Activated naive CD8-positive, alpha-beta T cell treated with anti-CD3 and anti-CD28 coated beads for 36 hours (primary cell): Measurements from ENCODE around the gene DTX1. TPM values are rescaled to one million over a fixed set of nuclear protein-coding genes. Genes with fewer than 3 reads are reported as not detected.

ENCODE experiments used
- DNase-seq: peaks from one replicate; pipeline ENCODE4 v3.0.0; 2021
- H3K27ac Mint-ChIP-seq: one replicate; pipeline ENCODE4 v1.8.0; 2022; ENCODE audit warnings: mild to moderate bottlenecking, moderate library complexity, mixed read lengths
- H3K27me3 Mint-ChIP-seq: one replicate; pipeline ENCODE4 v1.8.0; 2022; ENCODE audit warnings: mild to moderate bottlenecking, mixed read lengths
- H3K36me3 Mint-ChIP-seq: one replicate; pipeline ENCODE4 v1.8.0; 2021; ENCODE audit warnings: mild to moderate bottlenecking, mixed read lengths
- H3K4me1 Mint-ChIP-seq: one replicate; pipeline ENCODE4 v1.8.0; 2021; ENCODE audit warnings: mixed read lengths
- H3K4me3 Mint-ChIP-seq: one replicate; pipeline ENCODE4 v1.8.0; 2022; ENCODE audit warnings: mild to moderate bottlenecking, moderate library complexity, mixed read lengths
- H3K9me3 Mint-ChIP-seq: one replicate; pipeline ENCODE4 v1.8.0; 2022; ENCODE audit warnings: mixed read lengths
- total RNA-seq, 2 experiments: library from RNA; stranded (reverse); gene quantifications; one replicate each; pipeline ENCODE4 v1.2.3, GENCODE V29; 2021

Gene DTX1
- total RNA-seq, 2 experiments from 2014 or later, result 1.1 TPM

- peaks cover 28% of the 10 kb centered on the region for H3K4me1 Mint-ChIP-seq
- no peaks in the 10 kb centered on the region for H3K36me3 Mint-ChIP-seq
- H3K9me3 Mint-ChIP-seq, result no peaks in the 10 kb centered on the region
- no peaks in the 10 kb centered on the region for H3K27me3 Mint-ChIP-seq
- no peak overlapping the region for H3K27ac Mint-ChIP-seq
- no peak for DNase-seq
- no peak overlapping the region for H3K4me3 Mint-ChIP-seq
These were observed 17.1 kb downstream of the DTX1 start for GRCh38 chr12:113073586-113073985.

- DNase-seq, result no peak
- Mint-ChIP-seq H3K36me3 (no peaks in the 10 kb centered on the region), H3K9me3 (no peaks in the 10 kb centered on the region), H3K4me1 (peaks cover 22% of the 10 kb centered on the region), H3K4me3 (no peak overlapping the region), H3K27me3 (no peaks in the 10 kb centered on the region), H3K27ac (no peak overlapping the region)
These were observed 18.7 kb downstream of the DTX1 start for GRCh38 chr12:113075137-113075683.

GRCh38 chr12:113077057-113077858 lies 20.7 kb downstream of the DTX1 start:
- H3K27me3 Mint-ChIP-seq, result no peaks in the 10 kb centered on the region
- H3K4me3 Mint-ChIP-seq, result no peak overlapping the region
- H3K9me3 Mint-ChIP-seq, result no peaks in the 10 kb centered on the region
- no peak for DNase-seq
- H3K36me3 Mint-ChIP-seq, result no peaks in the 10 kb centered on the region
- no peak overlapping the region for H3K27ac Mint-ChIP-seq
- peaks cover 14% of the 10 kb centered on the region for H3K4me1 Mint-ChIP-seq

GRCh38 chr12:113077859-113078255 lies 21.3 kb downstream of the DTX1 start:
- Mint-ChIP-seq H3K4me3 (no peak overlapping the region), H3K4me1 (peaks cover 14% of the 10 kb centered on the region), H3K9me3 (no peaks in the 10 kb centered on the region), H3K36me3 (no peaks in the 10 kb centered on the region), H3K27ac (no peak overlapping the region), H3K27me3 (no peaks in the 10 kb centered on the region)
- DNase-seq, result no peak

GRCh38 chr12:113081873-113082272 lies 25.3 kb downstream of the DTX1 start:
- no peak for DNase-seq
- H3K4me3 Mint-ChIP-seq, result no peak overlapping the region
- H3K27ac Mint-ChIP-seq, result no peak overlapping the region
- no peaks in the 10 kb centered on the region for H3K9me3 Mint-ChIP-seq
- no peaks in the 10 kb centered on the region for H3K27me3 Mint-ChIP-seq
- no peaks in the 10 kb centered on the region for H3K36me3 Mint-ChIP-seq
- H3K4me1 Mint-ChIP-seq, result peaks cover 11% of the 10 kb centered on the region

- Mint-ChIP-seq H3K4me3 (no peak overlapping the region), H3K9me3 (no peaks in the 10 kb centered on the region), H3K4me1 (peaks cover 17% of the 10 kb centered on the region), H3K27me3 (no peaks in the 10 kb centered on the region), H3K27ac (no peak overlapping the region), H3K36me3 (no peaks in the 10 kb centered on the region)
- no peak for DNase-seq
These were observed 26.1 kb downstream of the DTX1 start for GRCh38 chr12:113082486-113083148.

- Mint-ChIP-seq H3K36me3 (no peaks in the 10 kb centered on the region), H3K4me3 (no peak overlapping the region), H3K27me3 (no peaks in the 10 kb centered on the region), H3K27ac (no peak overlapping the region), H3K4me1 (peaks cover 27% of the 10 kb centered on the region), H3K9me3 (no peaks in the 10 kb centered on the region)
- no peak for DNase-seq
These were observed 27.4 kb downstream of the DTX1 start for GRCh38 chr12:113083863-113084435.

- DNase-seq, result no peak
- no peaks in the 10 kb centered on the region for H3K36me3 Mint-ChIP-seq
- H3K4me3 Mint-ChIP-seq, result peak overlapping the region; percentile 45
- H3K9me3 Mint-ChIP-seq, result no peaks in the 10 kb centered on the region
- H3K4me1 Mint-ChIP-seq, result peaks cover 48% of the 10 kb centered on the region
- H3K27ac Mint-ChIP-seq, result peak overlapping the region; percentile 77
- H3K27me3 Mint-ChIP-seq, result no peaks in the 10 kb centered on the region
These were observed 30.0 kb downstream of the DTX1 start for GRCh38 chr12:113086249-113087164.

GRCh38 chr12:113087193-113087592 lies 30.7 kb downstream of the DTX1 start:
- Mint-ChIP-seq H3K9me3 (no peaks in the 10 kb centered on the region), H3K36me3 (no peaks in the 10 kb centered on the region), H3K4me1 (peaks cover 54% of the 10 kb centered on the region), H3K27me3 (no peaks in the 10 kb centered on the region), H3K27ac (peak overlapping the region; percentile 77), H3K4me3 (peak overlapping the region; percentile 45)
- DNase-seq, result no peak

- Mint-ChIP-seq H3K36me3 (no peaks in the 10 kb centered on the region), H3K27ac (no peak overlapping the region), H3K9me3 (no peaks in the 10 kb centered on the region), H3K4me1 (peaks cover 55% of the 10 kb centered on the region), H3K4me3 (no peak overlapping the region), H3K27me3 (no peaks in the 10 kb centered on the region)
- DNase-seq, result no peak
These were observed 31.5 kb downstream of the DTX1 start for GRCh38 chr12:113088037-113088436.

- Mint-ChIP-seq H3K27me3 (no peaks in the 10 kb centered on the region), H3K4me1 (peaks cover 53% of the 10 kb centered on the region), H3K9me3 (no peaks in the 10 kb centered on the region), H3K4me3 (peak overlapping the region; percentile 52), H3K27ac (peak overlapping the region; percentile 27), H3K36me3 (no peaks in the 10 kb centered on the region)
- DNase-seq, result peak; percentile 57
These were observed 32.6 kb downstream of the DTX1 start for GRCh38 chr12:113088971-113089756.

GRCh38 chr12:113089839-113090238 lies 33.3 kb downstream of the DTX1 start:
- no peaks in the 10 kb centered on the region for H3K36me3 Mint-ChIP-seq
- peak overlapping the region; percentile 27 for H3K27ac Mint-ChIP-seq
- no peak overlapping the region for H3K4me3 Mint-ChIP-seq
- DNase-seq, result no peak
- H3K4me1 Mint-ChIP-seq, result peaks cover 53% of the 10 kb centered on the region
- H3K27me3 Mint-ChIP-seq, result no peaks in the 10 kb centered on the region
- no peaks in the 10 kb centered on the region for H3K9me3 Mint-ChIP-seq

GRCh38 chr12:113090740-113091139 lies 34.2 kb downstream of the DTX1 start:
- Mint-ChIP-seq H3K4me3 (no peak overlapping the region), H3K27ac (no peak overlapping the region), H3K27me3 (no peaks in the 10 kb centered on the region), H3K4me1 (peaks cover 53% of the 10 kb centered on the region), H3K9me3 (no peaks in the 10 kb centered on the region), H3K36me3 (no peaks in the 10 kb centered on the region)
- DNase-seq, result no peak

- Mint-ChIP-seq H3K9me3 (no peaks in the 10 kb centered on the region), H3K27ac (no peak overlapping the region), H3K4me1 (peaks cover 48% of the 10 kb centered on the region), H3K4me3 (no peak overlapping the region), H3K27me3 (no peaks in the 10 kb centered on the region), H3K36me3 (no peaks in the 10 kb centered on the region)
- no peak for DNase-seq
These were observed 35.0 kb downstream of the DTX1 start for GRCh38 chr12:113091506-113091905.
